ENCODE measurements around the gene ENC1. TPM values are rescaled to one million over a fixed set of nuclear protein-coding genes. Genes with fewer than 3 reads are reported as not detected.

ENC1 gene
- total and polyA plus RNA-seq, 2 of the 8 experiments (the other 6 are each of a cell fraction or from before 2014, with no cell fraction given) = 5.5 to 13.2 TPM

DNA sequence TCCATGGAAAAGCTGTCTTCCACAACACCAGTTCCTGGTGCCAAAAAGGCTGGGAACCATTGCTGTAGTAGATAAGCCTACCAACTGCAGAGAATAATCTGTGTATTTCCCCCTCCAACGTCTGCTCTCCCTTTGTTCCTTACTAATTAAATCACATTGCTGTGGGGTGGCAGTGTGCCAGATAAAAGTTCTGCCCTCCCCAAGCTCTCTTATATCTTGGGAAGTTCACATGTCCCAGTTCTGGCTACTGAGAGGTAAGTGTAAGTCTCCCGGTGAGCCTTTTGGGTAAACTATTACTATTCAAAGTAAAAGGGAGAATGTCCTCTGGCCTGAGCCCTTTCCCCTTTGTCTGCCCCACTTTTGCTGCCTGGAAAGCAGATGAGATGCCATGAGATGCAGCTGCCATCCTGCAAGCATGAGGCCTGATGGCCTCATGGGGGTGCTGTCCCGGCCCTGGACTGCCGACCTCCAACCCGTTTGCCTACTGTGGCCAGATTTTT lies 14.7 kb downstream of the ENC1 start:
- ChIA-PET POLR2A (ENCODE audit: partially characterized antibody) (interaction anchor here (1.4 kb wide), 1 partner anchor 15 kb away, joined by 6 read pairs; the partner anchor contains the start of gene ENC1), CTCF (ENCODE audit: partially characterized antibody) (interaction anchor here (0.7 to 4.4 kb wide), 15 partner anchors 9 to 291 kb away, joined by 3 to 23 read pairs (median 4); partner anchors contain the start of gene ENC1)
- no peak overlapping the region for H2BK120ac ChIP-seq (replicated peaks; ENCODE audit: low read depth, low read length)
- no peak overlapping the region for H4K91ac ChIP-seq (replicated peaks; ENCODE audit: insufficient read length, low read length)
- no peak overlapping the region for H3K14ac ChIP-seq (ENCODE audit: insufficient read length)
- H4K8ac ChIP-seq (ENCODE audit: extremely low read depth, insufficient read depth, low read length) = no peak overlapping the region
- H3K18ac ChIP-seq (ENCODE audit: extremely low read depth, low read length) = no peak overlapping the region
- DNase-seq (ENCODE audit: low read depth in 1 of 2, low spot score in 2 of 2) (no peak), FAIRE-seq (no peak)
- H4K5ac ChIP-seq (ENCODE audit: insufficient read length, low read depth, low read length) = no peak overlapping the region
- H3K9me3 ChIP-seq (ENCODE audit: insufficient read depth in 2 of 2, low read depth in 1 of 2, low read length in 1 of 2) = no peaks in the 10 kb centered on the region
- H2BK12ac ChIP-seq (ENCODE audit: low read depth, low read length) = no peak overlapping the region
- no peak overlapping the region for H3K23ac ChIP-seq (ENCODE audit: insufficient read length)
- peaks cover 2 to 17% (median 15%) of the 10 kb centered on the region in 4 experiments for H3K4me1 ChIP-seq (replicated peaks in 1 of 4; ENCODE audit: control insufficient read depth in 3 of 4, insufficient read depth in 4 of 4, low read length in 3 of 4)
- no peaks in the 10 kb centered on the region for H3K36me3 ChIP-seq (ENCODE audit: control insufficient read depth in 2 of 4, insufficient read depth in 4 of 4, low read length in 3 of 4)
- no peaks in the 10 kb centered on the region; the same call in 1 of the 2 replicates for H3K23me2 ChIP-seq (ENCODE audit: low read depth, low read length)
- no peak overlapping the region for H3K4me3 ChIP-seq (ENCODE audit: extremely low read depth in 1 of 4, insufficient read depth in 2 of 4, low read depth in 3 of 4, low read length in 4 of 4)
- TF ChIP-seq ZNF274 (IDR thresholded peaks at IDR 0.05; ENCODE audit: borderline replicate concordance, extremely low read depth, low read length) (no peak), TAF1 (IDR thresholded peaks at IDR 0.05; ENCODE audit: low read depth, low read length) (no peak), RAD21 (IDR thresholded peaks at IDR 0.05 in 1 of 2, conservative IDR thresholded peaks at IDR 0.05 in 1 of 2; ENCODE audit: low read depth in 2 of 2, low read length in 2 of 2) (peak; percentile 17 to 45; a peak in 3 of 4 replicates)
- TF ChIP-seq, protein P1, sequence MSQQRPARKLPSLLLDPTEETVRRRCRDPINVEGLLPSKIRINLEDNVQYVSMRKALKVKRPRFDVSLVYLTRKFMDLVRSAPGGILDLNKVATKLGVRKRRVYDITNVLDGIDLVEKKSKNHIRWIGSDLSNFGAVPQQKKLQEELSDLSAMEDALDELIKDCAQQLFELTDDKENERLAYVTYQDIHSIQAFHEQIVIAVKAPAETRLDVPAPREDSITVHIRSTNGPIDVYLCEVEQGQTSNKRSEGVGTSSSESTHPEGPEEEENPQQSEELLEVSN (IDR thresholded peaks at IDR 0.05) = no peak
- TF ChIP-seq, protein P2, sequence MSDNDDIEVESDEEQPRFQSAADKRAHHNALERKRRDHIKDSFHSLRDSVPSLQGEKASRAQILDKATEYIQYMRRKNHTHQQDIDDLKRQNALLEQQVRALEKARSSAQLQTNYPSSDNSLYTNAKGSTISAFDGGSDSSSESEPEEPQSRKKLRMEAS (IDR thresholded peaks at IDR 0.05) = 0 out of 2 replicates have a peak, but pooled peaks have one; percentile 20
- TF ChIP-seq, protein P3, sequence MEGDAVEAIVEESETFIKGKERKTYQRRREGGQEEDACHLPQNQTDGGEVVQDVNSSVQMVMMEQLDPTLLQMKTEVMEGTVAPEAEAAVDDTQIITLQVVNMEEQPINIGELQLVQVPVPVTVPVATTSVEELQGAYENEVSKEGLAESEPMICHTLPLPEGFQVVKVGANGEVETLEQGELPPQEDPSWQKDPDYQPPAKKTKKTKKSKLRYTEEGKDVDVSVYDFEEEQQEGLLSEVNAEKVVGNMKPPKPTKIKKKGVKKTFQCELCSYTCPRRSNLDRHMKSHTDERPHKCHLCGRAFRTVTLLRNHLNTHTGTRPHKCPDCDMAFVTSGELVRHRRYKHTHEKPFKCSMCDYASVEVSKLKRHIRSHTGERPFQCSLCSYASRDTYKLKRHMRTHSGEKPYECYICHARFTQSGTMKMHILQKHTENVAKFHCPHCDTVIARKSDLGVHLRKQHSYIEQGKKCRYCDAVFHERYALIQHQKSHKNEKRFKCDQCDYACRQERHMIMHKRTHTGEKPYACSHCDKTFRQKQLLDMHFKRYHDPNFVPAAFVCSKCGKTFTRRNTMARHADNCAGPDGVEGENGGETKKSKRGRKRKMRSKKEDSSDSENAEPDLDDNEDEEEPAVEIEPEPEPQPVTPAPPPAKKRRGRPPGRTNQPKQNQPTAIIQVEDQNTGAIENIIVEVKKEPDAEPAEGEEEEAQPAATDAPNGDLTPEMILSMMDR (IDR thresholded peaks at IDR 0.05; ENCODE audit: control extremely low read depth in 1 of 3, insufficient read depth in 1 of 3, low read depth in 1 of 3, low read length in 3 of 3) = peak; percentile 32 to 76 (median 67); a peak in 3 of 4 replicates
- H2BK5ac ChIP-seq (ENCODE audit: low read depth, low read length) = no peak overlapping the region
- WGBS, 2 experiments (ENCODE audit: extremely low coverage in 1 of 2, insufficient coverage in 1 of 2, insufficient read length in 1 of 2, insufficient replicate concordance in 2 of 2, low coverage in 1 of 2, low lambda C conversion rate in 2 of 2, missing lambda C conversion rate in 1 of 2) = 82% methylated on average over 5 of the region's 5 CpGs; no CpG with 5 or more reads in 1 of the 2 experiments
- no peaks in the 10 kb centered on the region for H4K20me1 ChIP-seq (replicated peaks in 1 of 2; ENCODE audit: control insufficient read depth in 1 of 2, insufficient read depth in 2 of 2, low read length in 2 of 2)
- no peaks in the 10 kb centered on the region for H3K27me3 ChIP-seq (replicated peaks in 1 of 4; ENCODE audit: control insufficient read depth in 3 of 4, extremely low read depth in 1 of 4, insufficient read depth in 3 of 4, low read length in 3 of 4)
- no peak overlapping the region for H3K9ac ChIP-seq (replicated peaks in 1 of 4; ENCODE audit: extremely low read depth in 1 of 4, low read depth in 3 of 4, low read length in 3 of 4)
- no peak overlapping the region for H3K27ac ChIP-seq (ENCODE audit: low read depth, low read length)
- H2AFZ ChIP-seq (ENCODE audit: low read length) = no peak overlapping the region
- H3K56ac ChIP-seq (replicated peaks; ENCODE audit: insufficient read length, low read depth, low read length) = no peak overlapping the region
- H3K79me2 ChIP-seq (ENCODE audit: control insufficient read depth in 1 of 2, insufficient read depth in 2 of 2, low read length in 2 of 2) = no peaks in the 10 kb centered on the region
- H3K79me1 ChIP-seq (ENCODE audit: low read depth, low read length) = no peaks in the 10 kb centered on the region
- no peak overlapping the region for H2AK5ac ChIP-seq (ENCODE audit: low read depth, low read length)
- H3K4ac ChIP-seq (replicated peaks; ENCODE audit: insufficient read length, low read depth, low read length) = no peak overlapping the region
- H3K4me2 ChIP-seq (ENCODE audit: insufficient read depth in 1 of 2, low read depth in 2 of 2, low read length in 2 of 2) = no peak overlapping the region
- H2BK20ac ChIP-seq (ENCODE audit: low read length) = no peak overlapping the region
- H2BK15ac ChIP-seq (ENCODE audit: low read length) = peak overlapping the region; percentile 76; the same call in 1 of the 2 replicates
